Peyer's patch (tissue), 4 donors: ENCODE data around the gene AKT1. TPM values are rescaled to one million over a fixed set of nuclear protein-coding genes. Genes with fewer than 3 reads are reported as not detected.

Experiments
- DNase-seq, 3 donors: peaks; one replicate each; pipeline ENCODE4 v3.0.0-alpha.2; 2017 to 2019
- H3K27ac ChIP-seq, 4 donors: fragments of 200-600 bp; sonication (generic); one replicate each; pipeline ENCODE4 v1.5.1; 2016 to 2019
- H3K27me3 ChIP-seq, 2 donors: fragments of 200-600 bp; sonication (generic); one replicate each; pipeline ENCODE4 v1.5.1; 2019
- H3K36me3 ChIP-seq, 3 donors: fragments of 200-600 bp; sonication (generic); one replicate each; pipeline ENCODE4 v1.5.1; 2016 to 2019
- H3K4me1 ChIP-seq, 4 donors: fragments of 200-600 bp; sonication (generic); one replicate each; pipeline ENCODE4 v1.5.1; 2016 to 2019
- H3K4me3 ChIP-seq, 4 donors: fragments of 200-600 bp; sonication (generic); 1 replicate in 3 of 4; 2 replicates in 1 of 4; pipeline ENCODE4 v1.5.1; 2016 to 2019; ENCODE audit warnings: mild to moderate bottlenecking in 1 of 4
- H3K9me3 ChIP-seq, 4 donors: fragments of 200-600 bp; sonication (generic); one replicate each; pipeline ENCODE4 v1.5.1; 2016 to 2019; ENCODE audit warnings: mild to moderate bottlenecking in 1 of 4
- POLR2A ChIP-seq, 2 donors: fragments of 450-650 bp; IDR thresholded peaks; one replicate each; pipeline ENCODE4 v1.5.1; 2017; ENCODE audit warnings: antibody characterized with exemption in 2 of 2, mild to moderate bottlenecking in 2 of 2, moderate library complexity in 2 of 2
- total RNA-seq, 4 donors: library from RNA; depleted of rRNA; stranded (reverse); fragments of >200 nt; gene quantifications; one replicate each; pipeline ENCODE4 v1.1.0, GENCODE V29; 2016
- TF ChIP-seq, protein P1 (sequence below), 6 experiments: fragments of 450-650 bp in 4 of 6; fragments of 200-600 bp in 2 of 6; sonication (generic) in 1 of 6; IDR thresholded peaks; one replicate each; pipeline ENCODE4 v1.5.1; 2017 to 2019; ENCODE audit warnings: antibody characterized with exemption in 6 of 6, mild to moderate bottlenecking in 3 of 6, moderate library complexity in 1 of 6

Gene AKT1
- total RNA-seq, 4 donors from 2014 or later: 85.6 to 259 (median 111) TPM

DNA sequence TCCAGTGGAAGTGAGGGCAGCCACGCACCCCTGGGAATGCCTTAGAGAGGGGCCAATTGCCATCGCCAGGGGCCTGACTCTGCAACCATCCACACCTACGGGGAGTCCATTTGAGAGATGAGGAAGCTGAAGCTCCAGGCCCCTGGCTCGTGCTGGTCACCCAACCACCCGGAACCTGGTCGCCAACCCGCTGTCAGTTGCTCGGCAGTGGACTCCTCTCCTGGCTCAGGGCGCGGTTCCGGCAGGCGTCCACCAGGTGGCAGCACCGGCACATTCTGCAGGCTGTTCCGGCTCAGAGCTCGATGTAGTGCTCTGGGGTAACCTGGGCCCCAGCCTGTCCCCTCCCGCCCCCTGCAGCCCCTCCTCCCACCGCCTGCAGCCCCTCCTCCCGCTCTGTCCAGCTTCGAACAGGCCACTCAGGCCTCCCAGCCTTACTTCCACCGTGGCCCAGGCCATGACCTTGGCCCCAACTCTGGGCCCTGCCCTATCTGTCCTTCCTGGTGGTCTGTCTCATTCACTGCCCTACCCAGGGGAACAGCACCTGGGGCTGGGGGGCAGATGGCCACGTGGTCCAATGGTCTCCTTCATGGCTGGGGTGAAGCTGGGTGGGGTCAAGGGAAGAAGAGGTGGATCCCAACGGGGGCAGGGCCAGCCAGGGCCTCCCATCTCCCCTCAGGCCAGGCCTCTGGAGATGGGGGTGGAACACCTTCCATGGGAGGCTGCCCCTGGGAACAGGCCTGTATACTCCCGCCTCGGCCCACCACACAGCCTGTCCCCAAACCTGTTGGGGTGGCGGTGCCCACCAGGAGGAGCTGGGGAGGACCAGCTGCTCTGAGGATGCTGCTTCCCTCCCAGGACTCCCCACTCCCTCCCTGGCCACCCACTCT, 26.9 kb downstream of the AKT1 start:
- Histone ChIP-seq H3K4me3 (no peak overlapping the region), H3K27me3 (no peaks in the 10 kb centered on the region), H3K9me3 (no peaks in the 10 kb centered on the region), H3K27ac (peak overlapping the region in 2 of 4 donors; percentile 12 to 31), H3K4me1 (peaks cover 0 to 10% (median 2%) of the 10 kb centered on the region in 4 donors), H3K36me3 (peaks cover 0 to 37% (median 0%) of the 10 kb centered on the region in 3 donors)
- DNase-seq: peak; percentile 89 to 96 (median 94)
- no peak for TF ChIP-seq POLR2A (IDR thresholded peaks at IDR 0.05)
- TF ChIP-seq, protein P1, sequence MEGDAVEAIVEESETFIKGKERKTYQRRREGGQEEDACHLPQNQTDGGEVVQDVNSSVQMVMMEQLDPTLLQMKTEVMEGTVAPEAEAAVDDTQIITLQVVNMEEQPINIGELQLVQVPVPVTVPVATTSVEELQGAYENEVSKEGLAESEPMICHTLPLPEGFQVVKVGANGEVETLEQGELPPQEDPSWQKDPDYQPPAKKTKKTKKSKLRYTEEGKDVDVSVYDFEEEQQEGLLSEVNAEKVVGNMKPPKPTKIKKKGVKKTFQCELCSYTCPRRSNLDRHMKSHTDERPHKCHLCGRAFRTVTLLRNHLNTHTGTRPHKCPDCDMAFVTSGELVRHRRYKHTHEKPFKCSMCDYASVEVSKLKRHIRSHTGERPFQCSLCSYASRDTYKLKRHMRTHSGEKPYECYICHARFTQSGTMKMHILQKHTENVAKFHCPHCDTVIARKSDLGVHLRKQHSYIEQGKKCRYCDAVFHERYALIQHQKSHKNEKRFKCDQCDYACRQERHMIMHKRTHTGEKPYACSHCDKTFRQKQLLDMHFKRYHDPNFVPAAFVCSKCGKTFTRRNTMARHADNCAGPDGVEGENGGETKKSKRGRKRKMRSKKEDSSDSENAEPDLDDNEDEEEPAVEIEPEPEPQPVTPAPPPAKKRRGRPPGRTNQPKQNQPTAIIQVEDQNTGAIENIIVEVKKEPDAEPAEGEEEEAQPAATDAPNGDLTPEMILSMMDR (IDR thresholded peaks at IDR 0.05): peak; percentile 88 to 98 (median 91)

DNA sequence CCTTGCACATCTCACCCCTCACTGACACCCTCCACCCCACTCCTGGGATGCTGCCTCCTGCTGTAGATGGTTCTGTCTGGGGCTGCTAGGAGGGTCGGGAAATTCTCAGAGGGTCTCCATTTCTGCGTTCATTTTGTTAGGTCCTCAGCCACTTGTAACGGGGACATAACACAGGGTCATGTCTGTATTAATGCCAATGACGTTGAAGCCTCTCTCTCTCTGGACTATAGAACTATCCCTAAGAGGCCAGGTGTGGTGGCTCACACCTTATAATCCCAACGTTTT, 28.0 kb downstream of the AKT1 start:
- no peak overlapping the region for H3K27ac ChIP-seq

DNA sequence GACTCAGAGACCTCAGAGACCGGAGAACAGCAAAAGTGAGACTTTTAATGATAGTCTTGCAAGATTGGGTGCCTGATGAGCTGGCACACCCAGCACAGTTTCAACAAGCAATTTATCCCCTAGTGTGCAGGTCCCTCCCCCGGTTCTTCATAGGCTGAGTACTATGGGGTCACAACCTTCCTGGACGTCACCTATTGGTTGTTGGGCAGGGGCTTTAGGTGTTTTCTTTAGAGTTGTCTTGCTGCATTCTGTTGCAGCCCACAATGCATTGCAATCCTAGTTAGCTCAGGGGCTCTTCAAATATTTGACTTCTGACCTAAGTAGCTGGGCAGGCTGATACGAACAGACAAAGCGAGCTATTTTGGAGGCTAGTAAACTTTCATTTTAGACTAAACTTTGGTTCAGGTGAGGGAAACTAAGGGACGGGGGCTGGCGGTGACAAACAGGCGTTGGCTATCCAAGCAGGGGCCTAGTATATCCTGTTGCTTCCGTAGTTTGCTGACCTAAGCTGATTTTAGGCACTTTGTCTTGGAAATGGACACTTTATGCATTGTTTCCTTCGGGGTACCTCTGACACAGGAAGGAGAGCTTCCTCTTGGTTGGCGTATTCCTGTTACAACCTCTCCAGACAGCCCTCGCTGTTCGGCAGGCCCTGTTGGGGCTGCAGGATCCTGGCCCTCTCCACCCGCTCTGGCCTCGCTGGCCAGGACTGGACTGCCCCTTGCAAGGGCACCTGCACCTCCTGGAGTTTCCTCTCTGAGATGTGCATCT, 28.5 kb downstream of the AKT1 start:
- H3K9me3 ChIP-seq: no peaks in the 10 kb centered on the region
- no peaks in the 10 kb centered on the region for H3K27me3 ChIP-seq
- no peak for TF ChIP-seq POLR2A (IDR thresholded peaks at IDR 0.05)
- TF ChIP-seq, protein P1 (IDR thresholded peaks at IDR 0.05): no peak
- H3K27ac ChIP-seq: no peak overlapping the region
- no peak overlapping the region for H3K4me3 ChIP-seq
- DNase-seq: no peak
- peaks cover 0 to 10% (median 2%) of the 10 kb centered on the region in 4 donors for H3K4me1 ChIP-seq
- peaks cover 0 to 22% (median 0%) of the 10 kb centered on the region in 3 donors for H3K36me3 ChIP-seq

More for the DNA sequence above, 28.0 kb downstream of the AKT1 start:
- DNase-seq: no peak
- Histone ChIP-seq H3K4me3 (no peak overlapping the region), H3K9me3 (no peaks in the 10 kb centered on the region), H3K4me1 (peaks cover 0 to 10% (median 2%) of the 10 kb centered on the region in 4 donors), H3K36me3 (peaks cover 0 to 26% (median 0%) of the 10 kb centered on the region in 3 donors), H3K27me3 (no peaks in the 10 kb centered on the region)
- TF ChIP-seq, protein P1 (IDR thresholded peaks at IDR 0.05): no peak
- TF ChIP-seq POLR2A (IDR thresholded peaks at IDR 0.05): no peak

DNA sequence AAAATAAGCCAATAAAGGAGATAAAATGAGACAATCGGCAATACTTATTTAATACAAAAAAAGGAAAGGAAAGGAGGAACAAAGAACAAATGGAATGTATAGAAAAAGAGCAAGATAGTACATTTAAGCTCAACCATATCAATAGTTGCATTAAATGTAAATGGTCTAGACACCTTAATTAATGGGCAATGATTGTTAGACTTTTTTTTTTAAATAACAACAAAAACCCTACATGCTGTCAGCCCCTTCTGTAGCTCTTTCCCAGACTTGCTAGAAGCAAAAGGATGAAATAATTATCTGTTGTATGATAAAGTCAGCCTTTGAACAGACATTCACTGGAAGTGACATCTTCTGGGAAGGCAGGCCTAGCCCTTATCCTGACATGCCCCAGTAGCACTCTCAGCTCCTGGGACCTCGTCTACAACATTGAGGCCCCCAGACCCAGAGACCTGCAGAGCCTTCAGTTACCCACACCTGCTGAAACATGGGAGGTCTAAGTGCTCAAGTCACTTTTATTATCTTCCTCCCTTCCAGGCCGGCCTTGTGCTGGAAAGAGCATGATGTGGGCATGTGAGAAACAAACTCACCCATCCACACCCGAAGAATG, 29.2 kb downstream of the AKT1 start:
- Histone ChIP-seq H3K36me3 (peaks cover 0 to 22% (median 0%) of the 10 kb centered on the region in 3 donors), H3K4me1 (peaks cover 0 to 10% (median 2%) of the 10 kb centered on the region in 4 donors), H3K4me3 (no peak overlapping the region), H3K9me3 (no peaks in the 10 kb centered on the region), H3K27ac (no peak overlapping the region), H3K27me3 (no peaks in the 10 kb centered on the region)
- DNase-seq: no peak
- TF ChIP-seq, protein P1 (IDR thresholded peaks at IDR 0.05): no peak
- no peak for TF ChIP-seq POLR2A (IDR thresholded peaks at IDR 0.05)

DNA sequence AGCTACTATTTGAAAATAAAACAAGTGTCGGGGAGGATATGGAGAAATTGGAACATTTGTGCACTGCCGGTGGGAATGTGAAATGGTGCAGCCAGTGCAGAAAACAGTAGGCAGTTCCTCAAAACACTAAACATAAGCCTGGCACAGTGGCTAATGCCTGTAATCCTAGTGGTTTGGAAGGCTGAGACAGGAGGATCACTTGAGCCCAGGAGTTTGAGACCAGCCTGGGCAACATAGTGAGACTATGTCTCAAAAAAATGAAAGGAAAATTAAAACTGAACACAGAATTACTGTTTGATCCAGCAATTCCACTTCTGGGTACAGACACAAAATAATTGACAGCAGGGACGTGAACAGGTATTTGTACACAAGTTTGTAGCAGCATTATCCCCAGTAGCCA, 30.0 kb downstream of the AKT1 start:
- H3K36me3 ChIP-seq: peaks cover 0 to 19% (median 0%) of the 10 kb centered on the region in 3 donors
- no peak overlapping the region for H3K27ac ChIP-seq
- no peak for TF ChIP-seq POLR2A (IDR thresholded peaks at IDR 0.05)
- TF ChIP-seq, protein P1 (IDR thresholded peaks at IDR 0.05): no peak
- no peaks in the 10 kb centered on the region for H3K9me3 ChIP-seq
- H3K4me1 ChIP-seq: peaks cover 0 to 10% (median 2%) of the 10 kb centered on the region in 4 donors
- DNase-seq: no peak
- no peaks in the 10 kb centered on the region for H3K27me3 ChIP-seq
- peak overlapping the region in 1 of 4 donors; percentile 11 for H3K4me3 ChIP-seq
